HG03442 (cell line): ENCODE measurements around the gene ERBB4.
"Not testable (repeated sequence)": the region's sequence is repeated elsewhere in the genome, so short reads cannot be mapped to it uniquely, and the experiment has no call there.

Experiments used
- ATAC-seq: cut with Tn5 transposase; IDR thresholded peaks from one replicate; pipeline ENCODE4 v1.9.1; 2021; ENCODE audit warnings: mild to moderate bottlenecking, moderate library complexity; ENCODE audit not compliant: unreplicated experiment

ERBB4 gene

DNA sequence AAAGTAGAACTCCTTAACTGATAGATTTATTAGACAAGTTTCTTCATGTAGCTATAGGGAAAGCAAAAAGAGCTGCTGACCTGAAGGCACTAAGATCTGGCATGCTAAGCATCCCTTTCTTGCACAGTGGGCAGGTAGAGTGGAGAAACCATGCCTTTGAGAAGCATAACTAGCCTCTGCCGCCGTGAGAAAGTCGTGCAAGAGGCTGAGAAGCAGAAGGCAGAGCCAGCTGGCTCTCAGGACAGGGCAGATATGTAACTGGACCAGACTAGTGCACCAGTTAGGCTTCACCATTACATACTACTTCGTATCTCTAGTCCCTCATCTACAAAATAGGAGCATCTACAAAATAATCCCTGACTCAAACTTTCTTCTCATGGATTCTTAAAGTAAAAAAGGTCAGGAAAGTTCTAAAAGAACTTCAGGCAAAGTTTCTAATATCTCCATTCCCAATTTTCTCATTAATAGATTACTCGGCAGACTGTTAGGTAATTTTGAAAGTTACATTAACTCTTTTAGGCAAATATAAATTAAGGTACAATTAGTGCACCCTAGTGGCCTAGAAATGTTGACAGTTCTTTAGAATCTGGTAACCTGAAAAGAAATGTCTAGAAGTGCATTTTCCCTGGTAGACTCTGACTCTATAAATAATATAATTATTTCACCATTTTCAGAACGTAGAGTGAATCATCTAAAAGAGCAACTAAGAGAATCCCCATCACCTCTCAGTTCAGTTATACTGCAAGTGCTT lies 10.3 kb downstream of the ERBB4 start:
- ATAC-seq = no peak

- no peak for ATAC-seq
Observed at GRCh38 chr2:212526059-212526458, 12.5 kb downstream of the ERBB4 start.

GRCh38 chr2:212523756-212524155 lies 14.8 kb downstream of the ERBB4 start:
- no peak for ATAC-seq

GRCh38 chr2:212520340-212520739 lies 18.3 kb downstream of the ERBB4 start:
- no peak for ATAC-seq

DNA sequence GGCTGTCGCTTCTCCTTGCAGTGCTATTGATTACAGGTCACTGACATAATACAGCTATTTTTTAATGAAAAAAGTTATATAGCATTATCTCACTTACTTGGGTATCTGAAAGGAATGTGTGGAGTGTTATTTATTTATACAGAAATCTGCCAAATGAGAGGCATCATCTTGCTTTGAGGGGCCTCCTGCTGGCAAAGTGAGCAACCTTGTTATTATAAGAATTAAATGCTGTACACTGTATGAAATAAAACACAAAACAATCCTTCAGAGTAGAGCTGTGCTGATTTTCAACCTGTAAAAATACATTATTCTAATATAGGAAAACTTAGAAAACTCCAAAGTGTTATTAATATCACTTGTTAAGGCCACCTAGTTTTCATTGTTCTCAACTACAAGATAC lies 20.9 kb downstream of the ERBB4 start:
- ATAC-seq = no peak

- ATAC-seq = peak; percentile 89
Observed at GRCh38 chr2:212505586-212505985, 33.0 kb downstream of the ERBB4 start.

DNA sequence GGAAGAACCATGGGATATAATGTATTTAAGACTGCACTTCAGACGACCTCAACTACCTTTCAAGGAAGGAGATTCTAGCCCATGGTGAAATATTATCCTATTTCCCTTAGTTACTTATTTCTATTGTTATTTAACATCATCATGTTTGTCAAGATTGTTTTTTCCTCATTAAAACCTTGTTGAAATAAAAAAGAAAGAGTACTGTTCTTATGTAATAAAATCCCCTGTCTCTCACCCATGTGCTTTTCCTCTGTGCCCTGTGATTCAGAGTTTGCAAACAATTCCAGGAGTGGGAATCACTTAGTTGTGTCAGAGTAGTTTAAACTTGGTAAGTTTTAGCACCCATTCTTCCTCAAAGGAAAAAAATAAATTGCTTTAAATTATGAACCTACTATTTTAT lies 43.6 kb downstream of the ERBB4 start:
- ATAC-seq = no peak

GRCh38 chr2:212494418-212495020 lies 44.1 kb downstream of the ERBB4 start:
- ATAC-seq = no peak

DNA sequence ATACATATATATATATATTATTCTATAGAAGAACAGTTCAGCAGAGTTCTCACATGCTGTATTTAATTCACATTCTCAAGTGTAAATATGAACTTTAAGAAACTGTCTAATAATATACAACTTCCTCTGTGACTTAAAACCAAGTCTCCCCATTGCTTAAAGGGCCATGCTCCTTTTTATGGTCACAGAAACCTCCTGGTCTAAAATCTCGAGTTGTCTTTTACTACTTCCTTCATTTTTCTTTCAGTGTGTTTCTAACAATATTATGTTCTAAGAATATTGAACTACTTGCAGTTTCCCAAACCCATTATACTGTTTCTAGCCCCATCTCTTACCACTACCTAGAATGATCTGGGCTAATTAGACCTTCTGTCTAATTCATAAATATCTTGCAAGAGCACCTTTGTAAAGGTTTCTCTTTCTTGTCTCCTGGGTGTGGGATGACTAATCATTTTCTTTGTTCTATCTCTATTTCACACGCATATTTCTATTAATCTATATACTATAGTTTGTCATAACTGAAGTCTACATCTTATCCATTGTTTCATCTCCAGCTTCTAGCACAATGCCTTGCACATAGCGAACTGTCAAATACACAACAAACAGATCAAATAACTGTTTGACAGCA lies 48.8 kb downstream of the ERBB4 start:
- ATAC-seq = peak; percentile 68

DNA sequence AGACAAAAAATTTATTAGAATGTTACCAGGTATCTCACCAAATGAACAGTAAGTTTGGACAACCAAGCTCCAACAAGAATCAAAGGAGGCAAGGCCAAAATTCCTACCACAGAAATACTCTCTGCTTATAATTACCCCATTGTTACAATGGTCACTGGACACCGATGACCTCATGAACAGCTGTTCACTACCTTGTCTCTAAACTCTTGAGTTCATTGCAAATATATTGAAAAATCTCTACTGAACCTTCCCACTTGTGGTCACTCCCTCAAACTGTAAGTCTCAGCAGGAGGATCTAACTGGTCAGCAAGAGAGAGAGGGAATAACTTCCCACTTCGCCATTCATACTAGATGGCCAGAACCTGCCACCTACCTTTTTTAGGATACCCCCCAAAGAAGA lies 50.0 kb downstream of the ERBB4 start:
- ATAC-seq = no peak

- ATAC-seq = no peak
Observed at GRCh38 chr2:212484563-212485080, 54.0 kb downstream of the ERBB4 start.

- ATAC-seq = no peak
Observed at GRCh38 chr2:212480447-212480846, 58.2 kb downstream of the ERBB4 start.

- ATAC-seq = no peak
Observed at GRCh38 chr2:212477571-212477970, 61.0 kb downstream of the ERBB4 start.

DNA sequence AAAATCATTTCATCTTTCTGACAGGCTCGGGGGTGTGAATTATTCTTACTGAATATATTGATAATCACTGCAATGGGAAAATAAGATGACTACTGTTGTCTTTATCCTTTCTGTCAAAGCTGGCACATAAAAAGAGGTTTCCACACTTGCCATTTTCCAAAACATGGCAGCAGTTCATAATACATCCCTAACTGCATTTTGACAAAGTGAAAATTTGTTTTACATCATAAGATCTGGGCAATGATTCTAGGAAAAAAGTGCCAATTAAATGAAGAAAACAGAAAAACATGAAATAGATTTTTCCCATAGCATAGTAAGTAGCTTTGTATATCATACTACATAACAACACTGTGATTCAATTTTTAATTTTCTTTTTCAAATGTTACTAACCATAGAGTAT lies 65.4 kb downstream of the ERBB4 start:
- no peak for ATAC-seq

- ATAC-seq = not testable (repeated sequence)
Observed at GRCh38 chr2:212467551-212467950, 71.1 kb downstream of the ERBB4 start.

DNA sequence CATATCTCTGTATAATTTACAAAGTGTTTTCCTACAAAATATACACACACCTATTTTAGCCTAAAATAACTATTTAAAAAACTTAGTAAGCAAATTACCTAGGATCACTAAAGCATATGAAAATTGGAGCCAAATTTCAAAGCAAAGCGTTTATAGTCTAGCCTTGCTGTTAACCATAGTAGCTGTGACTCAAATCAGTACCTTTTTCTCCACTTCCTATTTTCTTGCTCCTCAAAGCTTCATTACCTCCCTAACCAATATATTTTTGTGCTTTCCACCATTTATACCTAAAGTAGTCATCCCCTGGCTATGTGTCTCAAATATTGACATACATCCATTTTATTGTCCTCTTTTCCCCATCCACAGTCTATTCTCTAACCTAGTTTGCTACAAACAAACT lies 73.1 kb downstream of the ERBB4 start:
- peak; percentile 70 for ATAC-seq

DNA sequence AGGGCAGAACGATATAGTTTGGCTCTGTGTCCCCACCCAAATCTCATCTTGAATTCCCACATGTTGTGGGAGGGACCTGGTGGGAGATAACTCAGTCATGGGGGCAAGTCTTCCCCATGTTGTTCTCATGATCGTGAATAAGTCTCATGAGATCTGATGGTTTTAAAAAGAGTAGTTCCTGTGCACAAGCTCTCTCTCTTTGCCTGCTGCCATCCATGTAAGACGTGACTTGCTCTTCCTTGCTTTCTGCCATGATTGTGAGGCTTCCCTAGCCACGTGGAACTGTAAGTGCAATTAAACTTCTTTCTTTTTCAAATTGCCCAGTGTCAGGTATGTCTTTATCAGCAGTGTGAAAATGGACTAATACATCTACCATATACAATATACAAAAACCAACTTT lies 76.9 kb downstream of the ERBB4 start:
- not testable (repeated sequence) for ATAC-seq

GRCh38 chr2:212454149-212454548 lies 84.5 kb downstream of the ERBB4 start:
- no peak for ATAC-seq

- ATAC-seq = no peak
Observed at GRCh38 chr2:212451786-212452231, 86.8 kb downstream of the ERBB4 start.

GRCh38 chr2:212448698-212449097 lies 89.9 kb downstream of the ERBB4 start:
- ATAC-seq = no peak

DNA sequence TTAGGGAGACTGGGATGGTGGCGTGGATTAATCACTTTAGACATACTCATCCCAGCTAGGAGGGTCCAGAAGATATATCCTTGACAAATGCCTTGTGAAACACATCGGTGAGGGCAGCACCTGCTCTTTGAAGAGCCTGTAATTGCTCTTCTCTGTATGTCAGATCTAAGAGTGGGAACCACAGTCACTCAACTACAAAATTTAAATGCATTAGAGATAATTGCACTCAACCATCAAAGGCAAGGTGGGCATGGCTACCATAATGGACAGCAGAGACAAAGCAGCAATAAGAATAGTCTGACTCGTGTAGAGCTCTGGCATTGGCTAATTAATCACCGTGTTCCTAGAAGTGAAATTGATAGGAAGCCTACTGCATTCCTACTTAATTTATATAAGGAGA lies 96.8 kb downstream of the ERBB4 start:
- no peak for ATAC-seq

- ATAC-seq = no peak
Observed at GRCh38 chr2:212441141-212441540, 97.5 kb downstream of the ERBB4 start.
